Stimulated activated CD8-positive, alpha-beta memory T cell treated with anti-CD3 and anti-CD28 coated beads, Interleukin-12 subunit alpha, Interleukin-12 subunit beta, amount 100 ng/mL, for 24 hours (primary cell): Measurements from ENCODE around the gene NDE1.
"Not testable (repeated sequence)": the region's sequence is repeated elsewhere in the genome, so short reads cannot be mapped to it uniquely, and the experiment has no call there.

Source experiments
- DNase-seq: peaks from one replicate; pipeline ENCODE4 v3.0.0-alpha.2; 2020; ENCODE audit errors: extremely low read depth

The NDE1 gene, protein sequence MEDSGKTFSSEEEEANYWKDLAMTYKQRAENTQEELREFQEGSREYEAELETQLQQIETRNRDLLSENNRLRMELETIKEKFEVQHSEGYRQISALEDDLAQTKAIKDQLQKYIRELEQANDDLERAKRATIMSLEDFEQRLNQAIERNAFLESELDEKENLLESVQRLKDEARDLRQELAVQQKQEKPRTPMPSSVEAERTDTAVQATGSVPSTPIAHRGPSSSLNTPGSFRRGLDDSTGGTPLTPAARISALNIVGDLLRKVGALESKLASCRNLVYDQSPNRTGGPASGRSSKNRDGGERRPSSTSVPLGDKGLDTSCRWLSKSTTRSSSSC

GRCh38 chr16:15650019-15650697 lies at the start of gene NDE1:
Gene NDE1 (plus strand): TSS chr16:15650245. CDS start chr16:15664779, 14,534 bp downstream.
- peak; percentile 75 for DNase-seq

GRCh38 chr16:15601212-15601879 lies 48.7 kb upstream of the NDE1 start:
- no peak for DNase-seq

DNA sequence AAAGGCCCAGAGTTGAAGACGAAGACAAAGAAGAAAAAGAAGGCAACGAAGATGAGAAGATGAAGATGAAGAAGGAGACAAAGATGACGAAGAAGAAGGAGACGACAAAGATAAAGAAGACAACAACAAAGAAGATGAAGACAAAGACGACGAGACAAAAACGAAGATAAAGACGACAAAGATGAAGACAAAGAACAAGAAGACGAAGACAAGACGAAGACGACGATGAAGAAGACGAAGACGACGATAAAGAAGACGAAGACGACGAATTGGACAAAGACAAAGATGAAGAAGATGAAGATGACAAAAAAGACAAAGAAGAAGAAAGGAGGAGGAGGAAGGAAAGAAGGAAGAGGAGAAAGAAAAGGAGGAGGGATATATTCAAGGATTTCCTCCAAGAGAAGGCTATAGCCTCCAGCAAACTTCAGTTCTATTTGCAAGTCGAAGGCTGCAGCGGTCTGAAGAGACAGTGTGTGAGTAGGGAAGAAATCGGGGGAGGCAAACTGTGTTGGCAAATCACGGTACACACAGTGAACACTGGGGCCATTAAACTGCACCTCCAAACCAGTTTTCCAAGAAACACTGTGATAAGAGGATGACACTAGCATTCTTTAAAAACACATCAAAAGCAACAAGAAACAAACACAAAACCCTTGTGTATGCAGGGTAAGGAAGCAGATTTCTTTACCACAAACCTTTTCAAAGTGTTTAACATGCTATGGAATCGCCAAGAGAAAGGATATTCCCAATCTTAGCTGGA lies 47.6 kb upstream of the NDE1 start:
- DNase-seq, result no peak

DNA sequence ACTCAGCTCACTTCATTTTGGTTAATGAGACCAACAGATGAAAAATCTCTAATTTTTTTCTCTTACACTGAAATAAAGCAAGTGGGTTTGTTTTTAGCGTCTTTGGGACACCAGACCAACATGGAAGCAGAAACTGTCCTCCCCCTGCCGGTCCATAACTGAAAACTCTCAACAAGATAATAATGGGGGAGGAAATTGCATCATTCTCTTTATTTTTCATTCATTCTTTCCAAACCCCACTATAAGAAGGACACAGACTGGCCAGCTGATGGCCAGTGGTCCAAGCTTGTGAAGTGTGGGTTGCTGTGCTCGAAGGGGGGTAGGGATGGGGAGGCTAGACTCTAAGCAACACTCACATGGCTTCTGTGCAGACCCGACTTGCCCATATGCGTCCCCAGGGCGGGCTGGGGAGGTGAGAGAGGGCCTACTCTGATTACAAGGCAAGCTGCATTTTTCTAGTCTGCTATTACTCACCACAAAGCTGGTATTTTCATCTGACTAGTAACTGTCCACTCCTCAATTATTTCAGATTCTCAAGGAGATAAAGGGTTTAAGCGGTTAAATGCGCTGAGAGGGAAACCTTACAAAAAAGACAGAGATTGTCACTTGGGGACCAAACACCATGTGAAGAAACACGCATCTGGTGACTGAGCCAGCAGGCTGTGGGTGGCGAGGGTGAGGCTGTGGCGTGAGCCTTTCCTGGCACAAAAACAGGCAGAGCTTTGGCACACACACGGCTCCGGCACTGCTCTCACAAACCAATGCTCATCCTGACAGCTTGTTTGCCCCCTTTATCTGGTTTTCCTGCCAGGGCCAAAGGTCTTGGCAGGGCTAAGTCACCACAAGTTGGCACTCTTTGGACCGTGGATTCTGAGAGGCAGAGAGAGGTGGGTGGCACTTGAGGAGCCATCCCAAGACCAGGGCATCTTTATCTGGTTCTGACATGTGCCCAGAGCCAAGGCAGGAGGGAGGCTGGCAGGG lies 45.3 kb upstream of the NDE1 start:
- no peak for DNase-seq

- no peak for DNase-seq
Measured at GRCh38 chr16:15605839-15606517, 44.1 kb upstream of the NDE1 start.

GRCh38 chr16:15606518-15607220 lies 43.4 kb upstream of the NDE1 start:
- no peak for DNase-seq

GRCh38 chr16:15607221-15607699 lies 42.8 kb upstream of the NDE1 start:
- not testable (repeated sequence) for DNase-seq

- DNase-seq, result no peak
Measured at GRCh38 chr16:15607700-15608396, 42.2 kb upstream of the NDE1 start.

GRCh38 chr16:15608398-15609285 lies 41.4 kb upstream of the NDE1 start:
- DNase-seq, result no peak

GRCh38 chr16:15609286-15609649 lies 40.8 kb upstream of the NDE1 start:
- no peak for DNase-seq

DNA sequence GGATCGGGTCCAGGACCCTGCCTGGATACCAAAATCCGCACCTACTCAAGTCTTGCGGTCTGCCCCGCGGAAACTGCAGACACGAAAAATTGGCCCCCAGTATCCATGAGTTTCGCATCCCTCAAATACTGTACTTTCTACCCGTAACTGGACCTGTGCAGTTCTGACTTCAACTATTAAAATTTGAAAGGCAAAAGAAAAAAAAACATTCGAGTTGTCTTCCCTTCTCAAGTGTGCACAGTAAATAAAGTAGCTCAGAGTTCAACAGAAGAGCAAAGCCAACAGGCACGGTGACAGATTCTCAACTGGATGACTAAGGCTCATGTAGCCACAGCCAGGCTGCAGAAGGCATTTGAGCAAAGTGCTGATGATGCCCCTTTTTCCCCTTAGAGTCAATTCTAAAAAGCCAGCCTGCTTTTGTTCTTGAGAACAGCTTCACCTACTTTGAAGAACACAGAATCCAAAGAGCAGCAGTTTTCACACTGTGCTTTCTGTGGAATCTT lies 39.6 kb upstream of the NDE1 start:
- no peak for DNase-seq

DNA sequence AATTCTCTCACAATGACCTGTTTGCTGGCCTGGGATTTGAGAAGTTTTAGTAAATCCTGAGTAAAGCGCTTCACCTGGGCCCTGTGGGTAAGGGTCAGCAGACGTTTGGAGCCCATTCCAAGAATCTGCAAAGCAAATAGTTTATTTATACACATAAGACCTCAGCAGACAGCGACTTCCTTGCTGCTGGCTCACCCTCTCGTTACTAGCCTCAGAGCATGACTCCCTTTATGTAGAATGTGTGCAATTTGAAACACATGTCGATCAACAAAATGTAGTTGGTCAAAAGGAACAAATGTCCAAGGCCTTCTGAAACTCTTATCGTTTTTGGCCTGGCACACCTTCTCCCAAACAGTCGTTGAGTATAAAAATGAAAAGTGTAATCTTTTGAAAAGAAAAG lies 38.4 kb upstream of the NDE1 start:
- DNase-seq, result no peak

DNA sequence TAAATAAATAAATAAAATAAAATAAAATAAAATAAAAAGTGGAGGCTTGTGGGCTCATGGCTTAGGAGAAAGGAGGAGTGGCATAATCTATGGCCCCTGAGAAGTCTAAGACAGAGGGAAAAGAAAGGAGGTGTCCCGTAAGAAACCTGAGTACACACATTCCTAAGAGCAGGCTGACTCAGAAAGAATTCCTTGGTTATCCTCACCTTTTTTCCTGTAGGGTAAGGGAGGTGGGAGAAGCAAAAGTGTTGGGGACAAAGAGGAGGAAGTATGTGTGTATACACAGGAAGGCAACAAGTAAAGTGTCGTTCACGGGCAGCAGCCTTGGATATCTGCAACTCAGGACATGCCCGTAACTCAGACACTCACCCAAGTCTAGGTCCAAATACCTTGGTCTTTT lies 36.4 kb upstream of the NDE1 start:
- no peak for DNase-seq

GRCh38 chr16:15616012-15616411 lies 34.0 kb upstream of the NDE1 start:
- no peak for DNase-seq

DNA sequence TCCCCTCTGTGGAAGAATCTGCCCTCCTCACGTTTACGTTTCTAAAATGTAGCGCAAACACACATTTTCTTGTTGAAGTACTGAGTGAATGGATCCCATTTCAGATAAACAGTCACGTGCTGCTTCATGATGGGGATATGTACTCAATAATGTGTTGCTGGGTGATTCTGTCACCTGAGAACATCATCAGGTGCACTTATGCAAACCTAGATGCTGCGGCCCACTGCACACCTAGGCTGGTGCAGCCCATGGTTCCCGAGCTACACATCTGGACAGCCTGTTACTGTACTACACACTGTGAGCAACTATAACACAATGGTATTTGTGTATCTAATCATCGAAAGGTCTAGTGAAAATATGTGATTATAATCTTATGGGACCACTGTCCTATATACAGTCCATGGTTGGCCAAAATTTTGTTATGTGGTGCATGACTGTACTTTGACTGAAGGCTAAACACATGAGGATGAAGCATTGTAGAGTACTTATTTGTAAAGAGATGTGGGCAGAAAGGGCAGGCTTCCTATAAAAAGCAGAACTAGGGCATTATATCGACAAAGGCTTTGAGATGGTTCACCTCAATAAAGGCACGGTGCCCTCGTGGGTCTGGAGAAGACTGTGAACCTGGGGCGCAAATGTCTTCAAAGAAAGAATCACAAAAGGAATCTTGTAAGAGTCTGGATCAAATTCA lies 33.4 kb upstream of the NDE1 start:
- DNase-seq, result no peak

- DNase-seq, result no peak
Measured at GRCh38 chr16:15617901-15618300, 32.1 kb upstream of the NDE1 start.

GRCh38 chr16:15618392-15618791 lies 31.7 kb upstream of the NDE1 start:
- no peak for DNase-seq
